ENCODE measurements around the gene SMARCE1.

Gene SMARCE1

GRCh38 chr17:40647624-40648383 lies at the start of gene SMARCE1:
Gene SMARCE1, minus strand, starts transcription at chr17:40647818. Its CDS starts 2,016 bp downstream, at chr17:40645802.
- DNase-seq (ENCODE audit: low spot score) = peak; percentile 62

GRCh38 chr17:40697297-40697696 lies 49.7 kb upstream of the SMARCE1 start:
- no peak for DNase-seq (ENCODE audit: low spot score)

- no peak for DNase-seq (ENCODE audit: low spot score)
Observed at GRCh38 chr17:40696651-40697072, 49.0 kb upstream of the SMARCE1 start.

- no peak for DNase-seq (ENCODE audit: low spot score)
Observed at GRCh38 chr17:40695874-40696472, 48.4 kb upstream of the SMARCE1 start.

- DNase-seq (ENCODE audit: low spot score) = no peak
Observed at GRCh38 chr17:40694584-40694983, 47.0 kb upstream of the SMARCE1 start.

- DNase-seq (ENCODE audit: low spot score) = no peak
Observed at GRCh38 chr17:40687106-40687505, 39.5 kb upstream of the SMARCE1 start.

- DNase-seq (ENCODE audit: low spot score) = no peak
Observed at GRCh38 chr17:40686192-40686591, 38.6 kb upstream of the SMARCE1 start.

- no peak for DNase-seq (ENCODE audit: low spot score)
Observed at GRCh38 chr17:40680998-40681397, 33.4 kb upstream of the SMARCE1 start.

- no peak for DNase-seq (ENCODE audit: low spot score)
Observed at GRCh38 chr17:40679523-40679907, 31.9 kb upstream of the SMARCE1 start.

- no peak for DNase-seq (ENCODE audit: low spot score)
Observed at GRCh38 chr17:40678902-40679522, 31.4 kb upstream of the SMARCE1 start.

- no peak for DNase-seq (ENCODE audit: low spot score)
Observed at GRCh38 chr17:40675905-40676304, 28.3 kb upstream of the SMARCE1 start.

GRCh38 chr17:40672654-40673053 lies 25.0 kb upstream of the SMARCE1 start:
- DNase-seq (ENCODE audit: low spot score) = no peak

GRCh38 chr17:40671282-40671681 lies 23.7 kb upstream of the SMARCE1 start:
- no peak for DNase-seq (ENCODE audit: low spot score)

GRCh38 chr17:40666331-40666730 lies 18.7 kb upstream of the SMARCE1 start:
- no peak for DNase-seq (ENCODE audit: low spot score)

- no peak for DNase-seq (ENCODE audit: low spot score)
Observed at GRCh38 chr17:40664582-40665333, 17.1 kb upstream of the SMARCE1 start, which contains the start of gene KRT222. Gene KRT222, minus strand, starts transcription at chr17:40665177. Its CDS starts 78 bp downstream, at chr17:40665099.

- DNase-seq (ENCODE audit: low spot score) = no peak
Observed at GRCh38 chr17:40663252-40663651, 15.6 kb upstream of the SMARCE1 start.

- no peak for DNase-seq (ENCODE audit: low spot score)
Observed at GRCh38 chr17:40659911-40660310, 12.3 kb upstream of the SMARCE1 start.

GRCh38 chr17:40658396-40658795 lies 10.8 kb upstream of the SMARCE1 start:
- DNase-seq (ENCODE audit: low spot score) = no peak

GRCh38 chr17:40651939-40652338 lies 4.3 kb upstream of the SMARCE1 start:
- DNase-seq (ENCODE audit: low spot score) = no peak

GRCh38 chr17:40648384-40648968 lies 858 bp upstream of the SMARCE1 start:
- no peak for DNase-seq (ENCODE audit: low spot score)

GRCh38 chr17:40646791-40647623 lies 611 bp downstream of the SMARCE1 start:
- peak; percentile 31 for DNase-seq (ENCODE audit: low spot score)

Data from COLO829 (cell line).